Smooth muscle cell (in vitro differentiated cells): ENCODE results near the gene PTH2R. TPM values are rescaled to one million over a fixed set of nuclear protein-coding genes. Genes with fewer than 3 reads are reported as not detected.
"Not testable (repeated sequence)": the region's sequence is repeated elsewhere in the genome, so short reads cannot be mapped to it uniquely, and the experiment has no call there.

Experiments used
- DNase-seq: peaks from one replicate; lab custom pipeline; 2025; ENCODE audit not compliant: unreplicated experiment; lab: John Stamatoyannopoulos, UW
- H2AFZ ChIP-seq: fragments of 200-600 bp; sonication (generic); 2 replicates; pipeline ENCODE4 v1.6.0; 2016; ENCODE audit warnings: antibody characterized with exemption, low read depth, mild to moderate bottlenecking
- H3F3A ChIP-seq: fragments of 200-600 bp; sonication (generic); 2 replicates; pipeline ENCODE4 v1.6.0; 2017; ENCODE audit warnings: antibody characterized with exemption, low read depth
- H3K27ac ChIP-seq: fragments of 200-600 bp; sonication (generic); 2 replicates; pipeline ENCODE4 v1.5.1; 2016; ENCODE audit warnings: low read depth, mild to moderate bottlenecking
- H3K27me3 ChIP-seq: fragments of 200-600 bp; sonication (generic); 2 replicates; pipeline ENCODE4 v1.6.1; 2016; ENCODE audit warnings: low read depth, mild to moderate bottlenecking
- H3K36me3 ChIP-seq: fragments of 200-600 bp; sonication (generic); 2 replicates; pipeline ENCODE4 v1.5.1; 2016; ENCODE audit warnings: low read depth
- H3K4me1 ChIP-seq: fragments of 200-600 bp; sonication (generic); 2 replicates; pipeline ENCODE4 v1.5.1; 2016; ENCODE audit warnings: low read depth
- H3K4me2 ChIP-seq: fragments of 200-600 bp; sonication (generic); 2 replicates; pipeline ENCODE4 v1.6.0; 2016; ENCODE audit warnings: mild to moderate bottlenecking
- H3K4me3 ChIP-seq: fragments of 200-600 bp; sonication (generic); 2 replicates; pipeline ENCODE4 v1.5.1; 2016; ENCODE audit warnings: mild to moderate bottlenecking
- H3K79me2 ChIP-seq: fragments of 200-600 bp; sonication (generic); 2 replicates; pipeline ENCODE4 v1.6.0; 2016; ENCODE audit warnings: low read depth, mild to moderate bottlenecking
- H3K9ac ChIP-seq: fragments of 200-600 bp; sonication (generic); 2 replicates; pipeline ENCODE4 v1.6.0; 2016; ENCODE audit warnings: low read depth
- H3K9me3 ChIP-seq: fragments of 200-600 bp; sonication (generic); replicated peaks from 2 replicates; pipeline ENCODE4 v1.5.1; 2016; ENCODE audit warnings: low read depth
- H4K20me1 ChIP-seq: fragments of 200-600 bp; sonication (generic); 2 replicates; pipeline ENCODE4 v1.6.0; 2016; ENCODE audit warnings: low read depth
- WGBS: methylation state at CpG from one replicate; pipeline ENCODE4 v1.1.7; 2016; ENCODE audit warnings: low lambda C conversion rate; 5-methylcytosine and 5-hydroxymethylcytosine counted together
- polyA plus RNA-seq: library from polyadenylated mRNA; unstranded; fragments of >200 nt; fragmentation: Nextera tagmentation; extraction: Ambion mirVana; gene quantifications from 2 replicates; pipeline ENCODE4 v1.2.1, GENCODE V29; 2016
- total RNA-seq: library from RNA; depleted of rRNA; stranded (reverse); fragments of >200 nt; gene quantifications from 2 replicates; pipeline ENCODE4 v1.2.3, GENCODE V29; 2014
- TF ChIP-seq, protein P1 (sequence below): fragments of 200-600 bp; sonication (generic); IDR thresholded peaks from 2 replicates; pipeline ENCODE4 v1.5.1; 2017; ENCODE audit warnings: borderline replicate concordance, mild to moderate bottlenecking, antibody characterized with exemption; ENCODE audit not compliant: insufficient read depth, poor library complexity, severe bottlenecking

PTH2R gene
- total and polyA plus RNA-seq, 2 experiments from 2014 or later = not detected

DNA sequence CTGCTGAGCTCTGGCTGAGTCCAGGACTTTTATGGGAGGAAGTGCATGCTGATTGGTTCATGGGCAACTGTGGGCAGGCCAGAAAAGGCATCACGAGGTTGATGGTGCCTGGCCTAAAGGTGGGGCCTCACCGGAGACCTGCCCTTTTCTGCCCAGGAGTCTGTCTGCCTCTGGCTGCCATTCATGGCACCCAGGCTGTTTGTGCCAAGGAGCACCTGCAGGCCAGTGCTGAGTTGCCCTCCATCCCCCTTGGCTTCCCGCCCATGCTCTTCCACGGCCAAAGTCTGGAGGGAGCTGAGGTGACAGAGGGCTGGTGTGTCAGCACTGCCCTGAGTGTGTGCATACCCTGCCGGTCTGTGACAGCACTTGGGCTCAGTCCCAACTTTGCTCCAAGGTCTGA, 123.2 kb downstream of the PTH2R start:
- no peak for DNase-seq
- H3K4me3 ChIP-seq = no peak overlapping the region
- no peaks in the 10 kb centered on the region for H3K36me3 ChIP-seq
- no peak overlapping the region for H2AFZ ChIP-seq
- H3K27me3 ChIP-seq = no peaks in the 10 kb centered on the region
- no peak overlapping the region for H3K27ac ChIP-seq
- H3K9ac ChIP-seq = no peak overlapping the region
- no peaks in the 10 kb centered on the region for H3K79me2 ChIP-seq
- H3K4me2 ChIP-seq = no peak overlapping the region
- WGBS = 97% methylated on average over 5 of the region's 5 CpGs
- no peaks in the 10 kb centered on the region for H3F3A ChIP-seq
- no peaks in the 10 kb centered on the region for H4K20me1 ChIP-seq
- TF ChIP-seq, protein P1, sequence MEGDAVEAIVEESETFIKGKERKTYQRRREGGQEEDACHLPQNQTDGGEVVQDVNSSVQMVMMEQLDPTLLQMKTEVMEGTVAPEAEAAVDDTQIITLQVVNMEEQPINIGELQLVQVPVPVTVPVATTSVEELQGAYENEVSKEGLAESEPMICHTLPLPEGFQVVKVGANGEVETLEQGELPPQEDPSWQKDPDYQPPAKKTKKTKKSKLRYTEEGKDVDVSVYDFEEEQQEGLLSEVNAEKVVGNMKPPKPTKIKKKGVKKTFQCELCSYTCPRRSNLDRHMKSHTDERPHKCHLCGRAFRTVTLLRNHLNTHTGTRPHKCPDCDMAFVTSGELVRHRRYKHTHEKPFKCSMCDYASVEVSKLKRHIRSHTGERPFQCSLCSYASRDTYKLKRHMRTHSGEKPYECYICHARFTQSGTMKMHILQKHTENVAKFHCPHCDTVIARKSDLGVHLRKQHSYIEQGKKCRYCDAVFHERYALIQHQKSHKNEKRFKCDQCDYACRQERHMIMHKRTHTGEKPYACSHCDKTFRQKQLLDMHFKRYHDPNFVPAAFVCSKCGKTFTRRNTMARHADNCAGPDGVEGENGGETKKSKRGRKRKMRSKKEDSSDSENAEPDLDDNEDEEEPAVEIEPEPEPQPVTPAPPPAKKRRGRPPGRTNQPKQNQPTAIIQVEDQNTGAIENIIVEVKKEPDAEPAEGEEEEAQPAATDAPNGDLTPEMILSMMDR = no peak
- no peaks in the 10 kb centered on the region for H3K9me3 ChIP-seq
- no peaks in the 10 kb centered on the region for H3K4me1 ChIP-seq

DNA sequence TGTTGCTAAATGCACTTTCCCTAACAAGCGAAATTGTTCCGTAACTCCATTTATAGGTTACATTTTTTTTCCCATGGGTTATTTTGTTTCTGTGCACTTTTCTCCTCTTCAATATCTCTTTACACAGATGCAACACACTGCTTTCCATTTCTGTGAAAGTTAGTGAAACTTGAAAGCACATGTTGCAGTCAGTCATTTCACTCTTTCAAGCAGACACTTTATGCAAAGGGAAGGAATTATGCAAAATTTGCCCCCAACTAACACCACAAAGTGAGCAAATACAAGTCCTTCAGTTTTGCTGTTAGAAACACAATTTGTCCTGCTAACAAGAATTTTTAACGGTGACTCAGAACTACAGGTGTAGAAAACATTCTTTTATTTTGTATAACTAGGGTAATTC, 124.8 kb downstream of the PTH2R start:
- Histone ChIP-seq H3K36me3 (no peaks in the 10 kb centered on the region), H3K9ac (no peak overlapping the region), H3K79me2 (no peaks in the 10 kb centered on the region), H3K4me1 (no peaks in the 10 kb centered on the region), H2AFZ (no peak overlapping the region), H3F3A (no peaks in the 10 kb centered on the region), H3K4me2 (no peak overlapping the region), H4K20me1 (no peaks in the 10 kb centered on the region), H3K27me3 (no peaks in the 10 kb centered on the region), H3K9me3 (no peaks in the 10 kb centered on the region), H3K4me3 (no peak overlapping the region), H3K27ac (no peak overlapping the region)
- no peak for DNase-seq
- TF ChIP-seq, protein P1 = no peak
- 93% methylated on average over 3 of the region's 3 CpGs for WGBS

DNA sequence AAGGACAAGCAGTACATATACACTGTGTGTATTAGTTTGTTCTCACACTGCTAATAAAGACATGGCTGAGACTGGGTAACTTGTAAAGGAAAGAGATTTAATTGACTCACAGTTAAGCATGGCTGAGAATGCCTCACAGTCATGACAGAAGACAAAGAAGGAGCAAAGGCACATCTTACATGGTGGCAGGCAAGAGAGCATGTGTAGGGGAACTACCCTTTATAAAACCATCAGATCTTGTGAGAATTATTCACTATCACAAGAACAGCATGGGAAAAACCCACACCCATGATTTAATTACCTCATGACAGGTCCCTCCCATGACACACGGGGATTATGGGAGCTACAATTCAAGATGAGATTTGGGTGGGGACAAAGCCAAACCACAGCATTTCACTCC, 129.0 kb downstream of the PTH2R start:
- H3K9me3 ChIP-seq, H3K27ac ChIP-seq, H3K79me2 ChIP-seq, H3F3A ChIP-seq, H2AFZ ChIP-seq, DNase-seq, H3K9ac ChIP-seq, H4K20me1 ChIP-seq, H3K36me3 ChIP-seq, H3K4me2 ChIP-seq, H3K4me1 ChIP-seq, H3K4me3 ChIP-seq, H3K27me3 ChIP-seq: not testable (repeated sequence)
- WGBS = 100% methylated on average over 1 of the region's 1 CpG

DNA sequence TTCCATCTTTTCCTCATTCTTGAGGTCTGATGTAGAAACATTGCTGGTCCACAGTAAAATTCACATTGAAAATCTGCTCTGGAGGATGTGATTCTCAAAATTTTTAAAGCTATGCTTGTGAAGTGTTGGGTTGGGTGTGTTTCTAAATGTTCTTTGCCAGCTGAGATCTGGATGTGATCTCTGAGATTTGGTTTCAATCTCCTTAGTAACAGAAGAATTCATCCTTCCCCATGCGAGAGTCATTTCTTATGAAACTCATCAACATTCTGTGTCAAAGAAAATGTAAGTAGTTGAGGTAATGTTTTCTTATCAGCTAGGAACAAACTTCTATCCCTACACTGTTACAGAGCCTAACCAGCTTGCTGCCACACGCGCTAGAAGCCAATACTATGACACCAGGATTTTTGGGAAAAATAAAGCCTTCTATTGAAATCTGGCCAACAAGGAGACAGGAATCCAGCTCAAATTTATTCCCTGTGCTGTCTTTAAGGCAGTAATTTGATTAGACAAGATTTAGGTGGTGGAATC, 134.9 kb downstream of the PTH2R start:
- Histone ChIP-seq H2AFZ (no peak overlapping the region), H3K79me2 (no peaks in the 10 kb centered on the region), H3F3A (no peaks in the 10 kb centered on the region), H3K4me3 (no peak overlapping the region), H3K4me1 (no peaks in the 10 kb centered on the region), H3K9ac (no peak overlapping the region), H3K27ac (no peak overlapping the region), H3K27me3 (no peaks in the 10 kb centered on the region), H3K9me3 (no peaks in the 10 kb centered on the region), H4K20me1 (no peaks in the 10 kb centered on the region), H3K4me2 (no peak overlapping the region), H3K36me3 (no peaks in the 10 kb centered on the region)
- TF ChIP-seq, protein P1 = no peak
- 91% methylated on average over 3 of the region's 3 CpGs for WGBS
- DNase-seq = no peak
